Measurements from ENCODE around the gene TRIM2.
"Not testable (repeated sequence)": the region's sequence is repeated elsewhere in the genome, so short reads cannot be mapped to it uniquely, and the experiment has no call there.

Gene TRIM2

GRCh38 chr4:153189016-153189801 is 15.0 kb upstream of the TRIM2 start:
- no peak for DNase-seq (ENCODE audit: low read depth in 2 of 2, low spot score in 1 of 2)

- DNase-seq (ENCODE audit: low read depth in 2 of 2, low spot score in 1 of 2) = no peak
These were observed 12.4 kb upstream of the TRIM2 start for GRCh38 chr4:153191795-153192363.

GRCh38 chr4:153197301-153197700 is 6.9 kb upstream of the TRIM2 start:
- no peak for DNase-seq (ENCODE audit: low read depth in 2 of 2, low spot score in 1 of 2)

GRCh38 chr4:153198719-153199118 is 5.5 kb upstream of the TRIM2 start:
- no peak for DNase-seq (ENCODE audit: low read depth in 2 of 2, low spot score in 1 of 2)

- DNase-seq (ENCODE audit: low read depth in 2 of 2, low spot score in 1 of 2) = not testable (repeated sequence)
These were observed 497 bp upstream of the TRIM2 start for GRCh38 chr4:153203746-153204145.

GRCh38 chr4:153204728-153205648 is 745 bp downstream of the TRIM2 start:
- no peak for DNase-seq (ENCODE audit: low read depth in 2 of 2, low spot score in 1 of 2)

- DNase-seq (ENCODE audit: low read depth in 2 of 2, low spot score in 1 of 2) = no peak
These were observed 1.5 kb downstream of the TRIM2 start for GRCh38 chr4:153205757-153206156.

- DNase-seq (ENCODE audit: low read depth in 2 of 2, low spot score in 1 of 2) = no peak
These were observed 2.3 kb downstream of the TRIM2 start for GRCh38 chr4:153206534-153206933.

GRCh38 chr4:153207027-153207426 is 2.8 kb downstream of the TRIM2 start:
- no peak for DNase-seq (ENCODE audit: low read depth in 2 of 2, low spot score in 1 of 2)

GRCh38 chr4:153207567-153207966 is 3.3 kb downstream of the TRIM2 start:
- DNase-seq (ENCODE audit: low read depth in 2 of 2, low spot score in 1 of 2) = no peak

- DNase-seq (ENCODE audit: low read depth in 2 of 2, low spot score in 1 of 2) = no peak
These were observed 5.2 kb downstream of the TRIM2 start for GRCh38 chr4:153209410-153209809.

GRCh38 chr4:153210727-153211126 is 6.5 kb downstream of the TRIM2 start:
- DNase-seq (ENCODE audit: low read depth in 2 of 2, low spot score in 1 of 2) = no peak

- DNase-seq (ENCODE audit: low read depth in 2 of 2, low spot score in 1 of 2) = no peak
These were observed 7.9 kb downstream of the TRIM2 start for GRCh38 chr4:153211986-153212728.

GRCh38 chr4:153212736-153213135 is 8.5 kb downstream of the TRIM2 start:
- DNase-seq (ENCODE audit: low read depth in 2 of 2, low spot score in 1 of 2) = no peak

GRCh38 chr4:153215921-153216320 is 11.7 kb downstream of the TRIM2 start:
- no peak for DNase-seq (ENCODE audit: low read depth in 2 of 2, low spot score in 1 of 2)

- no peak for DNase-seq (ENCODE audit: low read depth in 2 of 2, low spot score in 1 of 2)
These were observed 12.3 kb downstream of the TRIM2 start for GRCh38 chr4:153216546-153216945.

GRCh38 chr4:153217440-153217839 is 13.2 kb downstream of the TRIM2 start:
- no peak for DNase-seq (ENCODE audit: low read depth in 2 of 2, low spot score in 1 of 2)

GRCh38 chr4:153218961-153219360 is 14.7 kb downstream of the TRIM2 start:
- DNase-seq (ENCODE audit: low read depth in 2 of 2, low spot score in 1 of 2) = no peak

GRCh38 chr4:153220682-153221395 is 16.6 kb downstream of the TRIM2 start:
- no peak for DNase-seq (ENCODE audit: low read depth in 2 of 2, low spot score in 1 of 2)
